ENCODE measurements around the gene FBXO27.

The FBXO27 gene

GRCh38 chr19:39046037-39046821 lies 13.9 kb upstream of the FBXO27 start:
- no peak overlapping the region for H3K4me3 ChIP-seq (ENCODE audit: insufficient read depth, low read depth, low read length)
- no peaks in the 10 kb centered on the region for H3K4me1 ChIP-seq (ENCODE audit: control insufficient read depth, insufficient read depth, low read length)
- WGBS, 2 experiments: 67 to 72% methylated on average over 7 of the region's 7 CpGs
- peaks cover 3% of the 10 kb centered on the region for H3K9me3 ChIP-seq (ENCODE audit: control insufficient read depth, low read length)
- H3K36me3 ChIP-seq (ENCODE audit: control insufficient read depth, insufficient read depth, low read length): no peaks in the 10 kb centered on the region
- no peaks in the 10 kb centered on the region for H3K27me3 ChIP-seq (ENCODE audit: control insufficient read depth, insufficient read depth, low read length, poor library complexity, severe bottlenecking)
- H3K27ac ChIP-seq (ENCODE audit: insufficient read depth, low read depth, low read length, poor library complexity, severe bottlenecking): no peak overlapping the region

GRCh38 chr19:39045506-39045905 lies 13.2 kb upstream of the FBXO27 start:
- no peaks in the 10 kb centered on the region for H3K27me3 ChIP-seq (ENCODE audit: control insufficient read depth, insufficient read depth, low read length, poor library complexity, severe bottlenecking)
- 75 to 77% methylated on average over 6 of the region's 6 CpGs for WGBS, 2 experiments
- no peak overlapping the region for H3K4me3 ChIP-seq (ENCODE audit: insufficient read depth, low read depth, low read length)
- no peaks in the 10 kb centered on the region for H3K4me1 ChIP-seq (ENCODE audit: control insufficient read depth, insufficient read depth, low read length)
- no peaks in the 10 kb centered on the region for H3K36me3 ChIP-seq (ENCODE audit: control insufficient read depth, insufficient read depth, low read length)
- peaks cover 3% of the 10 kb centered on the region for H3K9me3 ChIP-seq (ENCODE audit: control insufficient read depth, low read length)
- H3K27ac ChIP-seq (ENCODE audit: insufficient read depth, low read depth, low read length, poor library complexity, severe bottlenecking): no peak overlapping the region

- Histone ChIP-seq H3K9me3 (ENCODE audit: control insufficient read depth, low read length) (no peaks in the 10 kb centered on the region), H3K4me1 (ENCODE audit: control insufficient read depth, insufficient read depth, low read length) (peaks cover 5% of the 10 kb centered on the region), H3K27ac (ENCODE audit: insufficient read depth, low read depth, low read length, poor library complexity, severe bottlenecking) (no peak overlapping the region), H3K27me3 (ENCODE audit: control insufficient read depth, insufficient read depth, low read length, poor library complexity, severe bottlenecking) (peaks cover 10% of the 10 kb centered on the region), H3K4me3 (ENCODE audit: insufficient read depth, low read depth, low read length) (no peak overlapping the region), H3K36me3 (ENCODE audit: control insufficient read depth, insufficient read depth, low read length) (no peaks in the 10 kb centered on the region)
- 26 to 28% methylated on average over 8 of the region's 9 CpGs for WGBS, 2 experiments
Measured at GRCh38 chr19:39038098-39038497, 5.7 kb upstream of the FBXO27 start.

GRCh38 chr19:39037194-39037593 lies 4.8 kb upstream of the FBXO27 start:
- Histone ChIP-seq H3K36me3 (ENCODE audit: control insufficient read depth, insufficient read depth, low read length) (no peaks in the 10 kb centered on the region), H3K27ac (ENCODE audit: insufficient read depth, low read depth, low read length, poor library complexity, severe bottlenecking) (no peak overlapping the region)
- 61 to 73% methylated on average over 2 of the region's 2 CpGs for whole genome bisulfite sequencing, 2 experiments

GRCh38 chr19:39036581-39036980 lies 4.2 kb upstream of the FBXO27 start:
- Histone ChIP-seq H3K4me3 (ENCODE audit: insufficient read depth, low read depth, low read length) (no peak overlapping the region), H3K27ac (ENCODE audit: insufficient read depth, low read depth, low read length, poor library complexity, severe bottlenecking) (no peak overlapping the region), H3K36me3 (ENCODE audit: control insufficient read depth, insufficient read depth, low read length) (no peaks in the 10 kb centered on the region), H3K9me3 (ENCODE audit: control insufficient read depth, low read length) (no peaks in the 10 kb centered on the region), H3K4me1 (ENCODE audit: control insufficient read depth, insufficient read depth, low read length) (peaks cover 5% of the 10 kb centered on the region), H3K27me3 (ENCODE audit: control insufficient read depth, insufficient read depth, low read length, poor library complexity, severe bottlenecking) (peaks cover 25% of the 10 kb centered on the region)

More at GRCh38 chr19:39037194-39037593, 4.8 kb upstream of the FBXO27 start:
- Histone ChIP-seq H3K9me3 (ENCODE audit: control insufficient read depth, low read length) (no peaks in the 10 kb centered on the region), H3K4me3 (ENCODE audit: insufficient read depth, low read depth, low read length) (no peak overlapping the region), H3K27me3 (ENCODE audit: control insufficient read depth, insufficient read depth, low read length, poor library complexity, severe bottlenecking) (peaks cover 19% of the 10 kb centered on the region), H3K4me1 (ENCODE audit: control insufficient read depth, insufficient read depth, low read length) (peaks cover 5% of the 10 kb centered on the region)

- 0 to 1% methylated on average over 49 of the region's 49 CpGs for WGBS, 2 experiments
- H3K27ac ChIP-seq (ENCODE audit: insufficient read depth, low read depth, low read length, poor library complexity, severe bottlenecking): no peak overlapping the region
- H3K4me1 ChIP-seq (ENCODE audit: control insufficient read depth, insufficient read depth, low read length): no peaks in the 10 kb centered on the region
- H3K27me3 ChIP-seq (ENCODE audit: control insufficient read depth, insufficient read depth, low read length, poor library complexity, severe bottlenecking): peaks cover 26% of the 10 kb centered on the region
- H3K4me3 ChIP-seq (ENCODE audit: insufficient read depth, low read depth, low read length): peak overlapping the region; percentile 62
- no peaks in the 10 kb centered on the region for H3K9me3 ChIP-seq (ENCODE audit: control insufficient read depth, low read length)
- H3K36me3 ChIP-seq (ENCODE audit: control insufficient read depth, insufficient read depth, low read length): no peaks in the 10 kb centered on the region
Measured at GRCh38 chr19:39031368-39032062, 834 bp downstream of the FBXO27 start.

- 20 to 25% methylated on average over 11 of the region's 11 CpGs for WGBS, 2 experiments
- H3K36me3 ChIP-seq (ENCODE audit: control insufficient read depth, insufficient read depth, low read length): no peaks in the 10 kb centered on the region
- no peak overlapping the region for H3K27ac ChIP-seq (ENCODE audit: insufficient read depth, low read depth, low read length, poor library complexity, severe bottlenecking)
- peak overlapping the region; percentile 33 for H3K4me3 ChIP-seq (ENCODE audit: insufficient read depth, low read depth, low read length)
- H3K27me3 ChIP-seq (ENCODE audit: control insufficient read depth, insufficient read depth, low read length, poor library complexity, severe bottlenecking): peaks cover 26% of the 10 kb centered on the region
- no peaks in the 10 kb centered on the region for H3K9me3 ChIP-seq (ENCODE audit: control insufficient read depth, low read length)
- H3K4me1 ChIP-seq (ENCODE audit: control insufficient read depth, insufficient read depth, low read length): no peaks in the 10 kb centered on the region
Measured at GRCh38 chr19:39030854-39031367, 1.4 kb downstream of the FBXO27 start.

- 93 to 94% methylated on average over 14 of the region's 14 CpGs for WGBS, 2 experiments
- Histone ChIP-seq H3K9me3 (ENCODE audit: control insufficient read depth, low read length) (no peaks in the 10 kb centered on the region), H3K27ac (ENCODE audit: insufficient read depth, low read depth, low read length, poor library complexity, severe bottlenecking) (no peak overlapping the region), H3K36me3 (ENCODE audit: control insufficient read depth, insufficient read depth, low read length) (no peaks in the 10 kb centered on the region), H3K4me3 (ENCODE audit: insufficient read depth, low read depth, low read length) (no peak overlapping the region), H3K4me1 (ENCODE audit: control insufficient read depth, insufficient read depth, low read length) (no peaks in the 10 kb centered on the region), H3K27me3 (ENCODE audit: control insufficient read depth, insufficient read depth, low read length, poor library complexity, severe bottlenecking) (no peaks in the 10 kb centered on the region)
Measured at GRCh38 chr19:39024875-39025641, 7.3 kb downstream of the FBXO27 start.

- H3K27me3 ChIP-seq (ENCODE audit: control insufficient read depth, insufficient read depth, low read length, poor library complexity, severe bottlenecking): no peaks in the 10 kb centered on the region
- no peaks in the 10 kb centered on the region for H3K4me1 ChIP-seq (ENCODE audit: control insufficient read depth, insufficient read depth, low read length)
- H3K4me3 ChIP-seq (ENCODE audit: insufficient read depth, low read depth, low read length): no peak overlapping the region
- 90 to 95% methylated on average over 4 of the region's 4 CpGs for WGBS, 2 experiments
- no peaks in the 10 kb centered on the region for H3K9me3 ChIP-seq (ENCODE audit: control insufficient read depth, low read length)
- no peak overlapping the region for H3K27ac ChIP-seq (ENCODE audit: insufficient read depth, low read depth, low read length, poor library complexity, severe bottlenecking)
- no peaks in the 10 kb centered on the region for H3K36me3 ChIP-seq (ENCODE audit: control insufficient read depth, insufficient read depth, low read length)
Measured at GRCh38 chr19:39021063-39021462, 11.3 kb downstream of the FBXO27 start.

- Histone ChIP-seq H3K27me3 (ENCODE audit: control insufficient read depth, insufficient read depth, low read length, poor library complexity, severe bottlenecking) (no peaks in the 10 kb centered on the region), H3K27ac (ENCODE audit: insufficient read depth, low read depth, low read length, poor library complexity, severe bottlenecking) (no peak overlapping the region), H3K36me3 (ENCODE audit: control insufficient read depth, insufficient read depth, low read length) (no peaks in the 10 kb centered on the region), H3K4me3 (ENCODE audit: insufficient read depth, low read depth, low read length) (no peak overlapping the region), H3K4me1 (ENCODE audit: control insufficient read depth, insufficient read depth, low read length) (no peaks in the 10 kb centered on the region), H3K9me3 (ENCODE audit: control insufficient read depth, low read length) (no peaks in the 10 kb centered on the region)
- WGBS, 2 experiments: 91 to 93% methylated on average over 4 of the region's 4 CpGs
Measured at GRCh38 chr19:39017646-39018045, 14.7 kb downstream of the FBXO27 start.

Data from ectodermal cell (in vitro differentiated cells).